GM21367 (cell line): Measurements from ENCODE around the gene OR5A1.

Experiments
- ATAC-seq: cut with Tn5 transposase; IDR thresholded peaks from one replicate; pipeline ENCODE4 v1.9.1; 2021; ENCODE audit not compliant: unreplicated experiment

Gene OR5A1

GRCh38 chr11:59475176-59475575 lies 38.9 kb downstream of the OR5A1 start:
- ATAC-seq = no peak

GRCh38 chr11:59479906-59480305 lies 43.6 kb downstream of the OR5A1 start:
- ATAC-seq = no peak

GRCh38 chr11:59480359-59480758 lies 44.1 kb downstream of the OR5A1 start:
- ATAC-seq = no peak
